HG02610 (cell line): ENCODE data around the gene SLC35A3.
"Not testable (repeated sequence)": the region's sequence is repeated elsewhere in the genome, so short reads cannot be mapped to it uniquely, and the experiment has no call there.

Source experiments
- ATAC-seq: cut with Tn5 transposase; IDR thresholded peaks from one replicate; pipeline ENCODE4 v1.9.1; 2021; ENCODE audit warnings: mild to moderate bottlenecking, moderate library complexity; ENCODE audit not compliant: unreplicated experiment

The SLC35A3 gene

DNA sequence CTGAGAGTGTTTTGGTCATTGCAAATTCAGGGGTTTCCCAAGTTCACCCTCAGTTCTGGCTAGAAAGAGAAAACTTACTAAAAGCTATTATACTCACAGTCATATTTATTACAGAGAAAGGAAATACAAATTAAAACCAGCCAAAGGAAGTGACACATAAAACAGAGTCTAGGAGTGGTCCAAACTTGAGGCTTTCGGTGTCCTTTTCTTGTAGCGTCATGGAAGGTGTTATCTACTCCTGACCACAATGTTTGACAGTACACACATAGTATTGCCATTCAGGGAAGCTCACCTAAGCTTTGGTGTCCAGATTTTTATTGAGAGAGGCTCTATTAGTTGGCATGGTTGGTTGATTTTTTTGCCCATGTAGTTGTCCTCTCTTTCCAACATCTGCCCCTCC is 59.0 kb downstream of the SLC35A3 start:
- ATAC-seq = peak; percentile 65

DNA sequence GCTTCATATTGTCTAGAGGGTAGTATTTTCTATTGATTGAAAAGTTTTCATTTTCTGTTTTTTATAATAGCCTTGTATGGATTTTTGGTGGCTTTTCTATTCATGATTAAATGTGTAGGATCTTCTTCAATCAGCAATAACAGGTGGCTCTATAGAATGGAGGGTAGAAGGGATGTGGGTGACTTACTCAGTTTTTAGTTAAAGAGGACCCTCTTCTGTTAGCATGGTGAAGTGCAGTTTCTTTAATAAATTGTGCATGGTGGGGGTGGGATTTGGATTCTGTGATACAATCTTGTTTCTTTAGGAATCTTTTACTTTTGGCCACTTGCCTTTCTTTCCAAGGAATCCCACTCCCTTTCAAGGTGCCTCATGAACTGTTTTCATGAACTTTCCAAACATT is 64.7 kb downstream of the SLC35A3 start:
- ATAC-seq = no peak

DNA sequence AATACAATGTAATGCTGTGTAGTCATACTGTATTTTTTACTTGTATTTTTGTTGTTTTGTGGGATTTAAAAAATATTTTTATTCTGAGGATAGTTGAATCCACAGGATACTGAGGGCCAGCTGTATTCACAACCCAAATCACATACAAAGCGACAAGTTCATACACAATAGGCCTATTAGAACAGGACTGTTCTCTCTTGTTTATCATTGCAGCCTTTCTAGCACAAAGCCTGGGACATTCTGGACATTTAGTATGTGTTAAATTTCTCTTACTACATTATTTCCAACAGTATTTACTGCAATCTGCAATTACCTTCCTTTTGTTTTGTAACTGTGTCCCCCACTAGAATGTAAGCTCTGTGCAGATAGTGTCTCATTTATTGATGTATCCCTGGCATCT is 65.4 kb downstream of the SLC35A3 start:
- ATAC-seq = no peak

DNA sequence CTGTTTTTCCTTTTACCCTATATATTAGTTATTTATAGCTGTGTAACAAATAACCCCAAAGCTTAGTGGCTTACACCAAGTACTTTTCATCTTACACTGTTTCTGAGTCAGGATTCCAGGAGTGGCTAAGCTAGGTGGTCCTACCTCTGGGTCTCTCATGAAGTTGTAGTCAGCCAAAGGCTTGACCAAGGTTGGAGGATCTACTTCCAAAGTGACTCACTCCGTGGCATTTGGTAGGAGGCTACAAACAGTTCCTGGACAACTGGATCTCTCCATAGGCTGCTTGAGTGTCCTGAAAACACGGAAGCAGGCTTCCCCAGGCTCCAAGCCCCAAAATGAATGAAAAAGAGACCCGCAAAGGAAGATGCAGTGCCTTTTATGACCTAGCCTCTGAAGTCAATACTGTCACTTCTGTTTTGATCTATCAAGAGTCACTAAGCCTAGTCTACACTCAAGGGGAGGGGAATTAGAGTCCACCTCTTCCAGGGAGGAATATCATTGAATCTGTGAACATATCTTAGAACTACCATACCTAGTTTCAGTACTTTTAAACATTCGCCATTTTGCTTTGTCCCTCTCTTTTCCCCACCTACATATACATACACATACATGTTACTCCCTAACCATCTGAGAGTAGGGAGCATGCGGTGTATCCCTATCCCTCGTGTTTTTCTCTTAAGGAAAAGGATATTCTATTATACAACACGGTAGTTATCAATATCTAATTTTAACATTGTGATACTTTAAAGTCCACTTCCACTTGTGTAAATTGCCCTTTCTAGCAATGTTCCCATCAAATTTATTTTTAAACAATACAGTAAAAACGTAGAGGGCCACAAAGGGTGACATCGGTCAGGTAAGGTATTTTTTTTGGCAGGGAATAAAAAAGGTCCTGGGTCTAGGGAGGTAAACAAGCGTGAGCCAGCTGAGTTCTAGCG is 67.2 kb downstream of the SLC35A3 start:
- ATAC-seq = no peak

DNA sequence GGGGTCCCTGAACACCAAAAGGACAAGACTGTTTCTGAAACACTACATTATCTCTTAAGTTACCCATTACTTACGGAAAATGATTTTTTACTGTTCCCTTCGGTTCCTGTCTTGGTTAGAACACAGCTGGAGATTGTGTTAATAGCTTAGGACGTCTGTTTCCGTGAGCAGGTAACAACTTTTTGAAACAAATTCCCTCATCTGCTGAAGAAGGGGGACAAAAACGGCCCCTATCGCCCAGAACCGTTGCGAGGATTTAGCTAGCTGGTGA is 67.8 kb downstream of the SLC35A3 start:
- ATAC-seq = no peak

DNA sequence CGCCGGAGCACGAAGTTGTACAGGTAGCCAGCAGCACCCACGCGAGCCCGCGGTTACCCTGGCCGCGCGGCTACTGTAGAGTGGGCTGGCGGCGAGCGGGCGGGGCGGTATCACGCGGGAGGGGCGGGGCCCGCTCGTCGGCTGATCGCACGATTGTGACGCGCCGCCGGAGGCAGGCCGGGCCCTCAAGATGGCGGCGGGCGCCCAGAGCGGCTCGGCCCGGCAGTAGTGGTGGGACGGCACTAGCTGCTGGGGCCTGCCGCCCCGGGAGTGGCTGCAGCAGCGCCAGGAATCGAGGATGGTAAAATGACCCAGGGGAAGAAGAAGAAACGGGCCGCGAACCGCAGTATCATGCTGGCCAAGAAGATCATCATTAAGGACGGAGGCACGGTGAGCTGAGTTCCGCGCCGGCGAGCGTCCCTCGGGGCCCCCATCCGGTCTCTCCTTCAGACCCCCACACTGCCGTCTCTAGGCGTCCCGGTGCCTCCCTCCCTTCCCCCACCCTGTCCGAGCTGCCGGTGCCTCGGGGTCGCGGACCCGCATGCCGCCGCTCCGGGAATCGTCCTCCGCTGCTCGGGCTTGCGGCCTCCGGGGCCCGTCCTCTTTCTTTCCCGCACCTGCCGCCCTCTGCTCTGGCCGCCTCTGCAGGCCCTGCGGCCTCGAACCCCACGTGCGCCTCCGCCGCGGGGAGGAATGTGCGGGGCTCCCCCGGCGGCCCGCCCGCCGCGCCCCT is 68.3 kb downstream of the SLC35A3 start:
- ATAC-seq = peak; percentile 87

DNA sequence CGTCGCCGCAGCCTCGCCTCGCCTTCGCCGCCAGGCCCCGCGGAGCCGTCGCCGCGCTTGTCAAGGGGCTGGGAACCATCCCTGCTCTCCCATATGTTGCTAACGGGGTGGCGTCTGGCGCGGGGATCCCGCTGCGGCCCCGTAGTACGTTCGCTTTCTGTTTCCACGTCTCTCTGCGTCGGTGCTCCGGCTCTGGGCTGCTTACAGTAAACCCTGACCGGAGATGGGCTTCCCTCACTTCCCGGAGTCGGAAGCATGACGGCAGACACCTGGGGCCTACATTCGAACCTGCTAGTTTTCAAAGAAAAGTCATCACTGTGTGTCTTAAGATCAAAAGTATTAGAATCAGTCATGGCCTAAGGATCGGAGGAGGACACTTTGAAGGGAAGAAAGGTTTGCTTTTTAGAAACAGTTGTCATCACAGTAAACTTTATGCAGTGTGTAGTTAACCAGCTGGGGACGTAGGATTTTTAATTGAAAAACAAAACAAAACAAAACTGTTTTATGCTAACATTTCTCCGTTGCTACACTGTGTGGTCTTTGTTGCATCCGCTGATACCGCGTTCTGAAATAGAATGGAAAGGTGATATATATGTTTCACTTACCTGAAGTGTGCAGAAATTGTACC is 69.0 kb downstream of the SLC35A3 start:
- ATAC-seq = peak; percentile 60

DNA sequence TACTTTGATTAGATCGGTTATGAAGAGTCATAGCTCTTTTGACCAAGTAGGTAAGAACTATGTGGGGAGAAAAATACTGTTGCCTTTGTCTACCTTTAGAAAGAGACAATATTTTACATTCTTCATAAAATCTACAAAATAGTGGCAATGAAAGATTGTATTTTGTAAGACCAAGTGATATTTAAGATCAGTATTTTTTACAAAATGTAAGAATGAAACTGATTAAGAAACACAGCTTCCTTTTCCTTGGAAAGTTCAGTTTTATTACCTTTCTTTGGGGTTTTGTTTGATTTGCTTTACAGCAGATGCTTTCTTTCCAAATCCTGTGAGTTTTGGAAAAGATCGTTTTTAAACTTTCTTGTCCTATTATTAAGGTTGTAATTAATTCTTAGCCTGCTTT is 69.8 kb downstream of the SLC35A3 start:
- ATAC-seq = no peak

DNA sequence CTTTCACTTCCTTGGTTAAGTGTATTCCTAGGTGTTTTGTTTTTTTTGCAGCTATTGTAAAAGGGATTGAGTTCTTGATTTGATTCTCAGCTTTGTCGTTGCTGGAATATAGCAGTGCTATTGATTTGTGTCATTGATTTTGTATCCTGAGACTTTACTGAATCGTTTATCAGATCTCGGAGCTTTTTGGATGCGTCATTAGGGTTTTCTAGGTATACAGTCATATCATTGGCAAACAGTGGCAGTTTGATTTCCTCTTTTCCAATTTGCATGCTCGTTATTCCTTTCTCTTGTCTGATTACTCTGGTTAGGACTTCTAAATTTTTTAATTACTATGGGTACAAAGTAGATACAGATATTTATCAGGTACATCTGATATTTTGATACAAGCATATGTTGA is 75.4 kb downstream of the SLC35A3 start:
- ATAC-seq = no peak

DNA sequence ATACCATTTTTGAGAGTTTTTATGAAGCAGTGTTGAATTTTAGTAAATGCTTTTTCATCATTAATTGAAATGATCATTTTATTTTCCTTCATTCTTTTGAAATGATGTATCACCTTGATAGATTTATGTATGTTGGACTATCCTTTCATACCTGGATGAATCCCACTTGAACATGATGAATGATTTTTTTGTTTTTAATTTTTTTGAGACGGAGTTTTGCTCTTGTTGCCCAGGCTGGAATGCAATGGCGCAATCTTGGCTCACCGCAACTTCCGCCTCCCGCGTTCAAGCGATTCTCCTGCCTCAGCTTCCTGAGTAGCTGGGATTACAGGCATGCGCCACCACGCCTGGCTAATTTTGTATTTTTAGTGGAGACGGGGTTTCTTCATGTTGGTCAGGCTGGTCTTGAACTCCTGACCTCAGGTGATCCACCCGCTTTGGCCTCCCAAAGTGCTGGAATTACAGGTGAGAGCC is 77.5 kb downstream of the SLC35A3 start:
- not testable (repeated sequence) for ATAC-seq

DNA sequence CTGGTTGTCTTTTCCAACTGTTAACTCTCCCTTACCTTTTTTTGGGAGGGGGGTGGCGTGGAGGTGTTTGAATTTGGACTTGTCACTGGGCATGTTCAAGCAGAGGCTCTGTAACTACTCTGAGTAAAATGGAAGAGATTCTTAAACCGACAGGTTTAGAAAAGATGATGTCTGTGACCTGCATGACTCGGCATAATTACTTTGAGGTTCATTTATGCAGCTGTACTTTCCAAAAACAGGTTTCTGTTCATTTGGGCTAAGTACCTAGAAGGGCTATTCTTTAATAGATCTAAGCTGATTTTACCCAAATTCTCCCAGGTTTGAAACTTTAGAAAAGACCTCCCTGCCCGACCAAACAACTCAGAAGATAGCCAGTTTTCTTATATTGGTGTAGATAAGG is 80.3 kb downstream of the SLC35A3 start:
- no peak for ATAC-seq

DNA sequence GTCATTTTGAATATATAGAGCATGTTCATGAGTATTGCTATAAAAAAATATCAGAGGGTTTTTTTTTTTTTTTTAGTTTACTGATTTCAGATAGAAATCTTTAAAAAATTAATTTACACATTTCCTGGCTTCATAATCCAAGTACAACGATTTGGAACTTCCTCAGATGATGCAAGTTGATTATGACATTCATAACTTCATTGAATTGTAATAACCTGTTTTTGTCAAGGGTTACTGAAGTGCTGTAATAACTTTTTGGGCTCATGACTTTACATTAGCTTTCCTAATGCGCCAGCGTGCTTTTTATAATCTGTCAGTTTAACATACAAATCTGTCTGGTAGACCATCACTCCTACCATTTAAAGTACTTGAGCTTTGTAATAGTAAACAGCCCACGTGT is 81.6 kb downstream of the SLC35A3 start:
- no peak for ATAC-seq

DNA sequence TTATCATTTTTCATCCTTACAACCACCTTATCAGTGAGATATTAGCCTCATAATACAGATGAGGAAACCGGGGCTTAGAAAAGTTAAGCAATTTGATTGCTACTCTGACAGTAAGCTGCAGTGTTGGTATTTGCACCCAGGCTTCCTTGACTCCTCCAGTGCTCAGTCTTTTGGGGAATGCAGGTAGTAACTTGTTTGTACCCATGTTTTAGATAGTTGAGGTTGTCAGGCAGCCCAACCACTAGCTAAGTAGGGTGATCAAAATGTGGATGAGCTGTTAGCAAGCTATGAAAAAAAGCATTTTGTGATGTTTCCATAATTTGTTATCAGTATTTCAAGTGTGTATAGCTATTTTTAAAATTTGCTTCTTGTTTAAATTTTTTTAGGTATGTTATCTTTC is 82.1 kb downstream of the SLC35A3 start:
- ATAC-seq = no peak

DNA sequence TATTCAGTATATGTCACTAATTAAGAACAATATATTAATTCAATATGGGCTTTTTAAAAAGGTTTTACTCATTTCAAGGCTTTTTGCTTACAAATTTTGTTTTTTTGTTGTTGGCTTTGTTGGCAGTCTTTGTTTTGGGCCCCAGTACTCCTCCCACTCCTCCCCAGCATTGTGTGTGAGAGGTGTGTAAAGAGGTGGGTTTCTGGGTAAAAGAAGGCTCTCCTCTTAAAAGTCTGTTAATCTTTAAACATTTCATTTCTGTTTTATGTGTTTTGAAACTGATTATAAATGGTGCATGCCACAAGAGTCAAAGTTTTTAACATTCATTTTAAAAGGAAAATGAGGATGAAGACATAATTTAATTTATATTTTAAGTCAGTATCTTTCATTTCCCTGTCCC is 83.3 kb downstream of the SLC35A3 start:
- ATAC-seq = no peak

DNA sequence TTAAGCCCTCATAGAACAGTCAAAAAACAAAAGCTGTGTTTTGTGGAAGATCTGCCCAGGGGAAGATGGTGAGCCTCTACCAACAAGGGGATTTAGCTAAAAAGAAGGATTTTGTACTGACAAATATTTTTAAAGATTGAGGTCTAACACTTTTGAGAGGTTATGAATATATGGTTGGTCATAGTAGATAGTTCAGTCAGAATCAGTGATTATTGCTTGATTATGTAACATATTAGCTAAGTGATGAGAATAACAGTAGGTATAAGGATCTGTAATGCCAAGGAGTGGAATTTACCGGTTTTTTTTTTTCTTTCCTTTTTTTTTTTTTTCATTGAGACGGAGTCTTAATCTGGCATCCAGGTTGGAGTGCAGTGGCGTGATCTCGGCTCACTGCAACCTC is 83.9 kb downstream of the SLC35A3 start:
- ATAC-seq = no peak

DNA sequence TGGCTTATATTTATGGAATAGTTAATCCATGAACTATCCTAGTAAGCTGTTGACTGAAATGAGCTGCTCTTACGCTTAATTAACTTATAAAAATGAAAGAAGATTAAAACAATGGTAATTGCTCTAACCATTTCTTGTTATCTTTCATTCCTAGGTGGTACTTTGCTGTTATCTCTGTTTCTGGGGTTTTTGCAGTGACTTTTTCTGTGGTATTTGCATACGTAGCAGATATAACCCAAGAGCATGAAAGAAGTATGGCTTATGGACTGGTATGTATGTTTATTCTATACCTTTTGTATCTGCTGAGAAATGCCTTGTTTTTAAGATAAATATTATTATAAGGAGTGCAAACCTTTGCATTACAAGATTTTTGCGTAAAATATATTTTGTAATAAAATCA is 91.9 kb downstream of the SLC35A3 start:
- no peak for ATAC-seq

DNA sequence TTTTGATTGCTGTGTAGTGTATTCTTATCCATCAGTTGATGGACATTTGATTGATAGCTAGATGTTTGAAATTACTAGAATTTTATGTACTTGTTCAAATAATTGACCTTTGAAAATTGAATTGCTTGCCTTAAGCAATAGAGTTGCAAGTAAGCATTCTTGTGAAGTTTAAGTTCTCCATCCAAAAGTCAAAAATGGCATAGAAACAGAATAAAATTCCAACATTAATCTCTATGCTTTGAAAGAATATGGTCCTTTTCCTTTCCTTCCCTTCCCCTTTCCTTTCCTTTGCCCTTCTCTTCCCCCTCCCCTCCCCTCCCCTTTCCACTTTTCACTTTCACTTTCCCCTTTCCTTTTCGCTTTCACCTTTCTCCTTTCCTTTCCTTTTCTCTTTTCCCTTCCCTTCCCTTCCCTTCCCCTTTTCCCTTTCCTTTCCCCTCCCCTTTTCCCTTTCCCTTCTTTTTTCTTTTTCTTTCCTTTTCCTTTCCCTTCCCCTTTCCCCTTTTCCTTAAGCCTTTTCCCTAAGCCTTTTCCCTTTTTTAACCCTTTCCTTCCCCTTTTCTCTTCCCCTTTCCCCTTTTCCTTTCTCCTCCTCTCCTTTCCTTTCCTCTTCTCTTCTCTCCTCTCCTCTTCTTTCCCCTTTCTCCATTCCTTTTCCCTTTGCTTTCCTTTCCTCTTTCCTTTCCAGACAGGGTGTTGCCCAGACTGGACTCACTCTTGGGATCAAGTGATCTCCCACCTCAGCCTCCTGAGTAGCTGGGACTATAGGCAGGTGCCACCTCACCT is 95.6 kb downstream of the SLC35A3 start:
- ATAC-seq = no peak

DNA sequence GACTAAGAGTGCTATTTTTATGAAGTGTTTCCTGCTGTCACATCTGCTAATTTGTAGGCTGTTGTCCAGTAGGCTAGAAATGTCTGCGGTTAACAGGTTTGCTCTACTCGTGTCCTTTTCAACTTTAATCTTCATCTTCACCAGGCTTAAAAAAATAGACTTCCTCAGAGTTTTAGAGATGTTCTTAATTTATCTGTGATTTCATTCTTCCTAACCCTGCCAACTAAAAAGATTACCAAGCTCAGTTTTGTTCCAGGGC is 96.1 kb downstream of the SLC35A3 start:
- ATAC-seq = no peak

DNA sequence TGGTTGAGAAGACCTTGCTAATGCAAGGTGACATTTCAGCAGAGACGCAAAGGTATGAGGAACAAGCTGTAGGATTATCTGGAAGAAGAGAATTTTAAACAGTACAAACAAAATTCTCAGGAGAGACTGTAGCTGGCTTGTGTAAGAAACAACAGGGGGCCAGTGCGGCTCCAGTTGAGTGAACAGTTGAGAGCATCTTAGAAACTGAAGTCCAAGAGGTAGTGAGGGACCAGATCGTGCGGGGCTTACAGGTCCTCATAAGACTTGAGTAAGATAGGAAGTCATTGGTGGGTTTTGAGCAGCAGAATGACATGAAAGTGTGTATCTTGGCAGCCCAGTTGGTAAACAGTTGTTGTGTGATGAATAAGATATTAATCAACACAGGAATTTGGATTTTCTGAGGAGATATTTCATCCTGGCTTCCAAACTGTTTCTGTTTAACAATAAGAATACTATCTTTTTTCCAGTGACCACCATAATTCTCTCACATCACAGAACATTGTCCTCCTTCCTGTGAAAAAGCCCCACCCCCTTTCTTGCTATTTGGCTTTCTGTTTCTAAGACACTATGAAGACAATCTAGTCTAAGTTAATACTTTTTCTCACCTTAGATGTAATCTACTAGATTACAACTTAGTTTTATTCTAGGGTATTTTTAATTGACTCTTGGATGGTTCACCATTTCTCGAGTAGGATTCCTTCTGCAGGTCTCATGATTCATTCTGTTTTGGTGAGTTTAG is 100.6 kb downstream of the SLC35A3 start:
- no peak for ATAC-seq

DNA sequence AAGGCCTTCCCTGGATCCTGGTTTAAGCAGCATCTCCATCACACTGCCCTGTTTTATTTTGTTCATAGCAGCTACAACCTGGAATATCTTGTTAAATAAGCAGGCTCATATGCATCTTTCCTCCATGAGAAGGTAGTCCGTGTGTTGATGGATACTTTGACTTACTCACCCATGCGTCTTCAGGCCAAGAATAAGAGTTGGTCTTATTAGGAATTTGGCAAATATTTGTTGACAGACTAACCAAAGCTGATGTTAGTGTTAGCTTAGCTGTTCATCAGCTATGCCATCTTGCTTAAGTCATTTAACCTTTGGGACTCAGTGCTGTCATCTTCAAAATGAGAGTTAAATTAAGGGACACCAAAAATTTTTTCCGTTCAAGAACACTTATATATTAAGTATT is 103.7 kb downstream of the SLC35A3 start:
- ATAC-seq = no peak
